ENCODE results near the gene KCND1.

Gene KCND1

DNA sequence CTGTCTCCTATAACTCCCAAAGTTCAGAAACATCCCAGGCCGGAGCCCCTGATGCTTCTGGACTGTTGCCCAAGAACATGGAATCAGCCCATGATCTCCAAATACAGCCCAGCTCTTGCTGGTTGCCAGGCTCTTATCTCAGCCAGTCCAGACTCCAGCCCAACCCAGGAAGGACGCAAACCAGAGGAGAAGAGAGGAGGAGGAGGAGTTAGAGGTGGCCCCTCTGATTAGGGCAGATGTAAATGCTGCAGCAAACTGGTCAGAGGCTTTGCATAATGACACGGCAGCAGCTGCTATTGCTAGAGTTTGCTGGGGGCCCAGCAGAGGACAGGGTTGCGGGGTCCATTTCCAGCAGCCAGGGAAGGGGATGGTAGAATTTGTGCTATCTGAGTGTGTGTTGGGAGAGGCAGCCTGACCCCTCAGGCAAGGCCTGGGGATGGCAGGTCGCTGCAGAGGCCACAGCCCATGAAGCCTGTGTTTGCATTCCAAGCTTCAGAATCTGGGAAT is 10.0 kb downstream of the KCND1 start:
- ChIA-PET CTCF (no interaction called here), POLR2A (interaction anchor here (0.9 to 1.0 kb wide), 2 partner anchors 80 to 82 kb away, joined by 3 read pairs; partner anchors contain the start of gene TFE3)
- DNase-seq (ENCODE audit: extremely low spot score), result no peak
- TF ChIP-seq LEF1 (IDR thresholded peaks at IDR 0.05; ENCODE audit: borderline replicate concordance) (no peak), HDGF (IDR thresholded peaks at IDR 0.05; ENCODE audit: borderline replicate concordance) (no peak), FOXM1 (IDR thresholded peaks at IDR 0.05; ENCODE audit: borderline replicate concordance) (no peak), BHLHE40 (IDR thresholded peaks at IDR 0.05; ENCODE audit: borderline replicate concordance) (no peak), ARNT (IDR thresholded peaks at IDR 0.05) (no peak), L3MBTL2 (conservative IDR thresholded peaks at IDR 0.05) (no peak), SP1 (IDR thresholded peaks at IDR 0.05) (no peak), FOXA1 (IDR thresholded peaks at IDR 0.05) (no peak), ZNF384 (IDR thresholded peaks at IDR 0.05) (no peak), CTBP1 (IDR thresholded peaks at IDR 0.05; ENCODE audit: borderline replicate concordance) (no peak), SUZ12 (IDR thresholded peaks at IDR 0.05) (no peak), ELF4 (IDR thresholded peaks at IDR 0.05) (no peak), NFRKB (IDR thresholded peaks at IDR 0.05) (no peak), FOXK2 (IDR thresholded peaks at IDR 0.05) (no peak)
- TF ChIP-seq, protein P1, sequence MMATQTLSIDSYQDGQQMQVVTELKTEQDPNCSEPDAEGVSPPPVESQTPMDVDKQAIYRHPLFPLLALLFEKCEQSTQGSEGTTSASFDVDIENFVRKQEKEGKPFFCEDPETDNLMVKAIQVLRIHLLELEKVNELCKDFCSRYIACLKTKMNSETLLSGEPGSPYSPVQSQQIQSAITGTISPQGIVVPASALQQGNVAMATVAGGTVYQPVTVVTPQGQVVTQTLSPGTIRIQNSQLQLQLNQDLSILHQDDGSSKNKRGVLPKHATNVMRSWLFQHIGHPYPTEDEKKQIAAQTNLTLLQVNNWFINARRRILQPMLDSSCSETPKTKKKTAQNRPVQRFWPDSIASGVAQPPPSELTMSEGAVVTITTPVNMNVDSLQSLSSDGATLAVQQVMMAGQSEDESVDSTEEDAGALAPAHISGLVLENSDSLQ (IDR thresholded peaks at IDR 0.05), result no peak

DNA sequence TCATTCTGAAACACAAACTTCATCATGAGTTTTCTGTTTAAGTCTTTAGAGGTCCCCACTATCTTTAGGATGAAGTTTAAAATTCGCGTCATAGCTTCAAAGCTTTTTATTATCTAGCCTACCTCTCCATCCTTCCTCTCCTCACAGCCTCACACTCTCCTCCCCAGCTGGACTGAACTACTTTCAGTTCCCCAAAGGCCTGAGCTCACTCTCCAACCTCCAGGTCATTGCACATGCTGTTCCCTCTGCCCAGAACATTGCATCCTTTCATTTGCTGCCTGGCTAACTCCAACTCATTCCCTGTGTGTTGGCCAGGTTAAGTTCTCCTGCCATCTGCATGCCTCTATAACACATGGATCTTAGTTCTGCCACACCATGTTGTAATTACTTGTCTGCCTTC is 11.4 kb downstream of the KCND1 start:
- DNase-seq (ENCODE audit: extremely low spot score), result no peak
- TF ChIP-seq SUZ12 (IDR thresholded peaks at IDR 0.05), result no peak
- TF ChIP-seq LEF1 (IDR thresholded peaks at IDR 0.05; ENCODE audit: borderline replicate concordance), result no peak
- TF ChIP-seq FOXA1 (IDR thresholded peaks at IDR 0.05), result no peak
- TF ChIP-seq SP1 (IDR thresholded peaks at IDR 0.05), result no peak
- no peak for TF ChIP-seq HDGF (IDR thresholded peaks at IDR 0.05; ENCODE audit: borderline replicate concordance)
- TF ChIP-seq L3MBTL2 (conservative IDR thresholded peaks at IDR 0.05), result no peak
- no peak for TF ChIP-seq ELF4 (IDR thresholded peaks at IDR 0.05)
- no peak for TF ChIP-seq TARDBP (IDR thresholded peaks at IDR 0.05)
- TF ChIP-seq NFRKB (IDR thresholded peaks at IDR 0.05), result no peak
- no peak for TF ChIP-seq ARNT (IDR thresholded peaks at IDR 0.05)
- no peak for TF ChIP-seq BHLHE40 (IDR thresholded peaks at IDR 0.05; ENCODE audit: borderline replicate concordance)
- no peak for TF ChIP-seq FOXM1 (IDR thresholded peaks at IDR 0.05; ENCODE audit: borderline replicate concordance)
- no peak for TF ChIP-seq ZNF384 (IDR thresholded peaks at IDR 0.05)
- TF ChIP-seq, protein P1 (IDR thresholded peaks at IDR 0.05), result no peak
- TF ChIP-seq FOXK2 (IDR thresholded peaks at IDR 0.05), result no peak
- no peak for TF ChIP-seq CTBP1 (IDR thresholded peaks at IDR 0.05; ENCODE audit: borderline replicate concordance)
- CTCF ChIA-PET, result no interaction called here
- POLR2A ChIA-PET, result no interaction called here

DNA sequence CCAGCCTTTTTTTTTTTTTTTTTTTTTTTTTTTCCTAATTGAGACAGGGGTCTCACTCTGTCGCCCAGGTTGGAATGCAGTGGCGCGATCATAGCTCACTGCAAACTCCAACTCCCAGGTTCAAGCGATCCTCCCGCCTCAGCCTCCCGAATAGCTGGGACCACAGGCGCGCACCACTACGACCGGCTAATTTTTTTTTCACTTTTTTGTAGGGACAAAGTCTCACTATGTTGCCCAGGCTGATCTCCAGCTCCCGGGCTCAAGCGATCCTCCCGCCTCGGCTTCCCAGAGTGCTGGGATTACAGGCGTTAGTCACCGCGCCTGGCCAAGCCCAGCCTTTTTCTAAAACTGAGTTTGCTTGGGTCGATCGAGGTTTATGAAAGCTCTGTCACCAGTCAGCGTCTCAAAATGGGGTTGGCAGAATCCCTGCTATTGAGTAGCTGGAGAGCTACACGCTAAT is 13.0 kb downstream of the KCND1 start:
- POLR2A ChIA-PET, result interaction anchor here (0.8 to 2.3 kb wide), 15 partner anchors 9 to 197 kb away, joined by 3 to 14 read pairs (median 5); partner anchors contain the start of genes GRIPAP1, KCND1, SLC35A2 and TFE3
- CTCF ChIA-PET, result interaction anchor here (0.6 kb wide), 1 partner anchor 15 kb away, joined by 3 read pairs; no protein-coding TSS in a partner anchor
- peak; percentile 99 for TF ChIP-seq ZNF384 (IDR thresholded peaks at IDR 0.05)
- TF ChIP-seq FOXK2 (IDR thresholded peaks at IDR 0.05), result no peak
- no peak for DNase-seq (ENCODE audit: extremely low spot score)

DNA sequence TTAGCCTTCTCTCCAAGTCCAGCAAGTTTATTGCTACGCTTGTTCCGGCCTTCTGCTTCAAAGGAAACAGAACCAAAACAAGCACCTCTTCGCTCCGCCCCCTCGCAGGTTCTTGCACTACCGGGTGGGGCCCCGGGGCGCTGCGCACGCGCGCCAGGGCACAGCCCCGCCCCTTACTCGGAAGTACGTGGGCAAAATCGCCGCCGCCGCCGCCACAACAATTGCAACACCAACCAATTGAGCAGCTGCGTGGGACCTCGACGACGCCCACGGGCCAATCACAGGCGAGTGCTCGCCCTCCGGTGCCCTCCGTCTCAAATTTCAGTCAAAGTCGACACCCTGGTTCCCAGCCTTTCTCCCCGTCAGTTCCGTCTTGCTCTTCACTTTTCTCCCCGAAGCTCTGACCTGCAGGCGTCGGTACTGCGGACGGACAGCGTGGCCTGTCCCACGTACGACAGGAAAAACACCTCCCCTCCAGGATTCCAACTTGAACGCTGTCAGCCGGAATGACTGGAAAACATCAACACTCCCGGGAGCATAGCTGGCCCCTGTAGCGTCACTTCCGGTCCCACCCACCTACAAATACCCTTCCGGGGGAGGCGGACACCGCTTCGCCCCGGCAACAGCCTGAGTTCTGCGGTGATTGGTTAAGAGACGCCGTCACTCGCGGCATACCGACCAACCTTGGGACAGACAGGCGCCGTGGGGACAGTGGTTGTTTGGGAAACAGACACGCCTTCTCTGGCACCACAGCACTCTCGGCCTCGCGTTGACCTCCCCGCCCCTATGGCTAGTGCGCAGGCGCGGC is 13.6 kb downstream of the KCND1 start:
- TF ChIP-seq, protein P1 (IDR thresholded peaks at IDR 0.05), result peak; percentile 98
- TF ChIP-seq CTBP1 (IDR thresholded peaks at IDR 0.05; ENCODE audit: borderline replicate concordance) (no peak), SUZ12 (IDR thresholded peaks at IDR 0.05) (no peak), ELF4 (IDR thresholded peaks at IDR 0.05) (peak; percentile 6; the same call in 1 of the 2 replicates), FOXA1 (IDR thresholded peaks at IDR 0.05) (no peak), FOXK2 (IDR thresholded peaks at IDR 0.05) (peak; percentile 46; the same call in 1 of the 2 replicates), BHLHE40 (IDR thresholded peaks at IDR 0.05; ENCODE audit: borderline replicate concordance) (no peak), ARNT (IDR thresholded peaks at IDR 0.05) (no peak), SP1 (IDR thresholded peaks at IDR 0.05) (no peak), HDGF (IDR thresholded peaks at IDR 0.05; ENCODE audit: borderline replicate concordance) (no peak), L3MBTL2 (conservative IDR thresholded peaks at IDR 0.05) (peak; percentile 58), FOXM1 (IDR thresholded peaks at IDR 0.05; ENCODE audit: borderline replicate concordance) (no peak), ZNF384 (IDR thresholded peaks at IDR 0.05) (no peak), TARDBP (IDR thresholded peaks at IDR 0.05) (no peak), NFRKB (IDR thresholded peaks at IDR 0.05) (no peak), LEF1 (IDR thresholded peaks at IDR 0.05; ENCODE audit: borderline replicate concordance) (no peak)
- CTCF ChIA-PET, result interaction anchor here (0.6 kb wide), 1 partner anchor 16 kb away, joined by 3 read pairs; no protein-coding TSS in a partner anchor
- POLR2A ChIA-PET, result interaction anchor here (0.7 to 2.3 kb wide), 16 partner anchors 9 to 198 kb away, joined by 3 to 14 read pairs (median 4); partner anchors contain the start of genes GRIPAP1, KCND1, SLC35A2 and TFE3
- DNase-seq (ENCODE audit: extremely low spot score), result peak; percentile 94

DNA sequence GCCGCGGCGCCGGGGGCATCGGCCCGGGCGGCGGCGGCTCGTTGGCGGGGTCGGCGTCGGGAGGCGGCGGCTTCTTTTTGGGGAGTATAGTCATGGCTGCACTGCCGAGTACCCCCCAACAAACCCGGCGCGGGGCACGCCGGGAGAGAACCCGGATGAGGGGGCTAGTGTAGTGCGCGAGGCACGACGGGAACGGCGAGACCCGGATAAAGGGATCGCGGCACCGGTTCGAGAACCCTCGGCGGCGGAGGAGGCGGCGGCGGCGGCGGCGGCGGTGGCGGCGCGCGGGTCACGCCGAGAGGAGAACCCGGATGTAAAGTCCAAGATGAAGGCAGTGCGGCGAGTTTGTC is 14.2 kb downstream of the KCND1 start, which contains the start of gene OTUD5:
Gene OTUD5 (minus strand): TSS at position 131 of the 350 bp plus-strand sequence. CDS start 37 bp downstream, at position 94.
- TF ChIP-seq SP1 (IDR thresholded peaks at IDR 0.05), result no peak
- ChIA-PET CTCF (no interaction called here), POLR2A (interaction anchor here (0.7 to 2.1 kb wide), 6 partner anchors 12 to 85 kb away, joined by 3 to 13 read pairs (median 6); partner anchors contain the start of genes KCND1 and TFE3)
- peak; percentile 64 for DNase-seq (ENCODE audit: extremely low spot score)
